ENCODE data around the gene GRIK2. TPM values are rescaled to one million over a fixed set of nuclear protein-coding genes. Genes with fewer than 3 reads are reported as not detected.

The GRIK2 gene
- total and polyA plus RNA-seq, 8 donors = 0.61 to 3.5 (median 2.4) TPM

GRCh38 chr6:101682937-101683336, 289.4 kb downstream of the GRIK2 start:
- WGBS, 2 donors = 86 to 87% methylated on average over 5 of the region's 5 CpGs
- no peak overlapping the region for H3K27ac ChIP-seq
- H3K4me3 ChIP-seq = no peak overlapping the region
- no peaks in the 10 kb centered on the region for H3K27me3 ChIP-seq
- TF ChIP-seq CTCF (IDR thresholded peaks at IDR 0.05) = no peak
- FAIRE-seq (no peak), DNase-seq (no peak), ATAC-seq (no peak)
- intact Hi-C loops (cut with DNase I) = no loop called here
- H3K4me1 ChIP-seq = no peaks in the 10 kb centered on the region
- no peaks in the 10 kb centered on the region for H3K9me3 ChIP-seq
- H3K36me3 ChIP-seq = no peaks in the 10 kb centered on the region

GRCh38 chr6:101683884-101684283, 290.4 kb downstream of the GRIK2 start:
- intact Hi-C loops (cut with DNase I) = no loop called here
- WGBS, 2 donors = 89 to 92% methylated on average over 1 of the region's 1 CpG
- ATAC-seq (no peak), FAIRE-seq (no peak), DNase-seq (no peak)
- H3K36me3 ChIP-seq = no peaks in the 10 kb centered on the region
- H3K9me3 ChIP-seq = no peaks in the 10 kb centered on the region
- H3K27ac ChIP-seq = no peak overlapping the region
- TF ChIP-seq CTCF (IDR thresholded peaks at IDR 0.05) = no peak
- no peaks in the 10 kb centered on the region for H3K4me1 ChIP-seq
- H3K4me3 ChIP-seq = no peak overlapping the region
- H3K27me3 ChIP-seq = no peaks in the 10 kb centered on the region

GRCh38 chr6:101686653-101687052, 293.1 kb downstream of the GRIK2 start:
- H3K9me3 ChIP-seq = no peaks in the 10 kb centered on the region
- H3K27me3 ChIP-seq = no peaks in the 10 kb centered on the region
- ATAC-seq (no peak), FAIRE-seq (no peak), DNase-seq (no peak)
- H3K4me3 ChIP-seq = no peak overlapping the region
- WGBS, 2 donors = 36 to 39% methylated on average over 3 of the region's 3 CpGs
- H3K4me1 ChIP-seq = no peaks in the 10 kb centered on the region
- TF ChIP-seq CTCF (IDR thresholded peaks at IDR 0.05) = no peak
- H3K27ac ChIP-seq = no peak overlapping the region
- no peaks in the 10 kb centered on the region for H3K36me3 ChIP-seq
- intact Hi-C loops (cut with DNase I) = no loop called here

- H3K9me3 ChIP-seq = no peaks in the 10 kb centered on the region
- H3K4me1 ChIP-seq = no peaks in the 10 kb centered on the region
- no peak overlapping the region for H3K27ac ChIP-seq
- no peaks in the 10 kb centered on the region for H3K27me3 ChIP-seq
- ATAC-seq = no peak
- no peak overlapping the region for H3K4me3 ChIP-seq
- H3K36me3 ChIP-seq = no peaks in the 10 kb centered on the region
- intact Hi-C loops (cut with DNase I) = no loop called here
- 89 to 93% methylated on average over 1 of the region's 1 CpG for WGBS, 2 donors
- TF ChIP-seq CTCF (IDR thresholded peaks at IDR 0.05) = no peak
- FAIRE-seq = no peak
- no peak for DNase-seq
Measured at GRCh38 chr6:101689156-101689555, 295.6 kb downstream of the GRIK2 start.

- ATAC-seq (no peak), DNase-seq (no peak), FAIRE-seq (no peak)
- WGBS, 2 donors = 54 to 58% methylated on average over 2 of the region's 2 CpGs
- intact Hi-C loops (cut with DNase I) = no loop called here
- no peak overlapping the region for H3K4me3 ChIP-seq
- no peaks in the 10 kb centered on the region for H3K27me3 ChIP-seq
- TF ChIP-seq CTCF (IDR thresholded peaks at IDR 0.05) = no peak
- no peaks in the 10 kb centered on the region for H3K4me1 ChIP-seq
- H3K27ac ChIP-seq = no peak overlapping the region
- no peaks in the 10 kb centered on the region for H3K36me3 ChIP-seq
- H3K9me3 ChIP-seq = no peaks in the 10 kb centered on the region
Measured at GRCh38 chr6:101689695-101690094, 296.2 kb downstream of the GRIK2 start.

Data from pancreas (tissue), 10 donors.